ENCODE measurements around the gene FDX1.

DNA sequence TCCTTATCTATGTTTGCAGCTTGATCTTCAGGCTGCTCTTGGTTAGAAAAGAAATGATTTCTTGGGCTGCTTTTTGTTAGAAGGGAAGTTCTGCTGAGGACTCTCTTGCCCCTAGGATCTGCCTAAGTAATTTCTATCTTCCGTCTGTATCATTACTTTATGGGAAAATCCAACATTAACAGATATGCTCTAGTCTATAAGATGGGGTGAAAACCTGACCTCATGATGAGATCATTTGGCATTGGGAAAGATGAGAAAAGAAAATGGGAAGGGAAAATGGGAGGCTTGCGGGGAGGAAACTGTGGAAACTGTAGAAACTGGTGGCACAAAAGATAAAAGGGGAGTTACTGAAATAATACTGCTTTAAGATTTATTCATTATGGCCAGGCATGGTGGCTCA, 63.6 kb downstream of the FDX1 start:
- TF ChIP-seq, protein P1, sequence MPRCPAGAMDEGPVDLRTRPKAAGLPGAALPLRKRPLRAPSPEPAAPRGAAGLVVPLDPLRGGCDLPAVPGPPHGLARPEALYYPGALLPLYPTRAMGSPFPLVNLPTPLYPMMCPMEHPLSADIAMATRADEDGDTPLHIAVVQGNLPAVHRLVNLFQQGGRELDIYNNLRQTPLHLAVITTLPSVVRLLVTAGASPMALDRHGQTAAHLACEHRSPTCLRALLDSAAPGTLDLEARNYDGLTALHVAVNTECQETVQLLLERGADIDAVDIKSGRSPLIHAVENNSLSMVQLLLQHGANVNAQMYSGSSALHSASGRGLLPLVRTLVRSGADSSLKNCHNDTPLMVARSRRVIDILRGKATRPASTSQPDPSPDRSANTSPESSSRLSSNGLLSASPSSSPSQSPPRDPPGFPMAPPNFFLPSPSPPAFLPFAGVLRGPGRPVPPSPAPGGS (CRISPR knock-in tag; IDR thresholded peaks at IDR 0.05): no peak
- TF ChIP-seq HDAC2 (CRISPR knock-in tag; IDR thresholded peaks at IDR 0.05): no peak
- TF ChIP-seq, protein P2, sequence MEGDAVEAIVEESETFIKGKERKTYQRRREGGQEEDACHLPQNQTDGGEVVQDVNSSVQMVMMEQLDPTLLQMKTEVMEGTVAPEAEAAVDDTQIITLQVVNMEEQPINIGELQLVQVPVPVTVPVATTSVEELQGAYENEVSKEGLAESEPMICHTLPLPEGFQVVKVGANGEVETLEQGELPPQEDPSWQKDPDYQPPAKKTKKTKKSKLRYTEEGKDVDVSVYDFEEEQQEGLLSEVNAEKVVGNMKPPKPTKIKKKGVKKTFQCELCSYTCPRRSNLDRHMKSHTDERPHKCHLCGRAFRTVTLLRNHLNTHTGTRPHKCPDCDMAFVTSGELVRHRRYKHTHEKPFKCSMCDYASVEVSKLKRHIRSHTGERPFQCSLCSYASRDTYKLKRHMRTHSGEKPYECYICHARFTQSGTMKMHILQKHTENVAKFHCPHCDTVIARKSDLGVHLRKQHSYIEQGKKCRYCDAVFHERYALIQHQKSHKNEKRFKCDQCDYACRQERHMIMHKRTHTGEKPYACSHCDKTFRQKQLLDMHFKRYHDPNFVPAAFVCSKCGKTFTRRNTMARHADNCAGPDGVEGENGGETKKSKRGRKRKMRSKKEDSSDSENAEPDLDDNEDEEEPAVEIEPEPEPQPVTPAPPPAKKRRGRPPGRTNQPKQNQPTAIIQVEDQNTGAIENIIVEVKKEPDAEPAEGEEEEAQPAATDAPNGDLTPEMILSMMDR (CRISPR knock-in tag; IDR thresholded peaks at IDR 0.05): no peak
- TF ChIP-seq TAF1 (CRISPR knock-in tag; IDR thresholded peaks at IDR 0.05): no peak
- TF ChIP-seq ZBTB21 (CRISPR knock-in tag; IDR thresholded peaks at IDR 0.05): no peak
- TF ChIP-seq FOSL2 (CRISPR knock-in tag; IDR thresholded peaks at IDR 0.05): no peak
- TF ChIP-seq POLR2A (IDR thresholded peaks at IDR 0.05; ENCODE audit: insufficient read depth in 1 of 2, low read depth in 2 of 2, low read length in 2 of 2): no peak
- TF ChIP-seq HDAC6 (IDR thresholded peaks at IDR 0.05; ENCODE audit: low read depth, low read length): no peak
- TF ChIP-seq TAF15 (IDR thresholded peaks at IDR 0.05; ENCODE audit: low read depth, low read length, poor library complexity, severe bottlenecking): no peak

All from HepG2 (cell line).